Fibroblast of the conjunctiva (primary cell): ENCODE results near the gene CLK3.

Source experiments
- DNase-seq: peaks from one replicate; pipeline ENCODE4 v3.0.0-alpha.2; 2010; ENCODE audit warnings: low read depth

CLK3 gene

DNA sequence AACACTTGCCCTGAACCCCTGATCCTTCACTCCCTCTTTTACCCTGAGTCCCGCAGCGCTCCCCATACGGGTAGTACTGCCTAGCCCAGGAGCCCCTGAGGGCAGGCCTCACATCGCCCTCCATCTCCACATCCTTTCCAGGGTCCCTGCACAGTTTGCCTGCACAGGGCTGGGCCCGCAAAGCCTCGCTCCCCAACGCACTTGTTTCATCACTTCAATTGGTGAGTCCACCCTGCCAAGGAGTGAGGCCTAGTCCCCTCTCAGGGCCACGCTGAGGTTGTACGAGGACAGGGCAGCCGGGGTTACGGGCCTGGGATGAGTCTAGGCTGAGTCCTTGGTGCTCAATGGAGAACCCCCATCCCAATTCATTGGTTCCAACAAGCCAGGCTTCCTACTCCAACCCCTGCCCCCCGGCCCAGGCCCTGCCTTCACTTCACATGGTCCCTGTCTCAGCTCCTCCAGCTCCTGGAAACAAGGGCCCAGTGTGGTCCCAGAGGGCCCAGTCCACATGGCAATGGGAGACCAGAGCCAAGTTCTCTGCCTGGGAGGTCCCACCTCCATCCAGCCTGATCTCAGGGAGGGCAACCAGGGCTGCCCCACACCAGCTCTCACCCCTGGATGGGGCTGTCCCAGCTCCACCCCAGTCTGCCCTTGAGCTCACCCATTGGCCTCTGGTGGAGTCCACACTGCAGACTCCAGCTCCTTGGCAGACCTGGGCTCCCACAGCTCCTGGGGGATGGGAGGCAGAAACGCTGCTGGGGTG is 12.4 kb upstream of the CLK3 start:
- DNase-seq, result no peak

DNA sequence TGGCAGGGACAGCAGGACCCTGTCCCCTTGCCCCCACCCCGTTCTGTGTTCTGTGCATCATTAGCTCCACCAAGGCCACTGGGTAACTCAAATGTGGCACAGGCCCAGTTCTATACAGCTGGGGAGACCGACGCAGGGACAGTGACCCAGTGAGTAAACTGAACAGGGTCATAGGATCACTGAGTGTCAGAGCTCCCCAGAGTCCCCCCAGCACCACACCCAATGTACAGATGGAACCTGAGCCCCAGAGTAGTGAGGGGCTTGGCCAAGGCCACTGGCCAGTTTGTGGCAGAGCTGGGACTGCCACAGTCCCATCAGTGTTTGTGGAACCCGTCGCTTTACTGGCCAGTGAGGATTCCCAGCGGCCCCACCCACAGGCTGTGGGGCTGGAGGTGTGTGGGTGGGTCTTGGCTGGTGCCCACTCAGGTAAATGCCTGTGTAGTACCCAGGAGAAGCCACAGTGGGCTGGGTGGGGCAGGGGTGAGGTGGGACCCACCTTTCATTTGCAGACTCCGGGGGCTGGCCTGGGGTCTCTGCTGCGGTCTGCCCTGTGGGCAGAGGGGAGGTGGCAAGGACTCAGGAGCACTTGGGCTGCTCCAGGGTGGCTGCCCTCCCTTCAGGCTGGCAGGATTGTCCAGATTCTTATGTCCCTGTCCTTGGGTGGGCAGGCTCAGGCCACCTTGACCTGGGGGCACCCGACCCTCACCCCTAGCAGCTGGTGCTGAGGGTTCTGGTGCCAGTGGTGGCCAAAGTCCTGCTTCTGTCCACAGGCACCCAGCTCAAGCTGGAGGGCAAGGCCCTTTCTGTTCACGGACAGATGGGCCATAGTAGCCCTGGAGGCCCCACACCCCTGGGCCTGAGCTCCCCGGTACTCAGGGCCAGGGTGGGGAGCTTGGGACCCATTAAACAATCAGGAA is 11.6 kb upstream of the CLK3 start:
- no peak for DNase-seq

DNA sequence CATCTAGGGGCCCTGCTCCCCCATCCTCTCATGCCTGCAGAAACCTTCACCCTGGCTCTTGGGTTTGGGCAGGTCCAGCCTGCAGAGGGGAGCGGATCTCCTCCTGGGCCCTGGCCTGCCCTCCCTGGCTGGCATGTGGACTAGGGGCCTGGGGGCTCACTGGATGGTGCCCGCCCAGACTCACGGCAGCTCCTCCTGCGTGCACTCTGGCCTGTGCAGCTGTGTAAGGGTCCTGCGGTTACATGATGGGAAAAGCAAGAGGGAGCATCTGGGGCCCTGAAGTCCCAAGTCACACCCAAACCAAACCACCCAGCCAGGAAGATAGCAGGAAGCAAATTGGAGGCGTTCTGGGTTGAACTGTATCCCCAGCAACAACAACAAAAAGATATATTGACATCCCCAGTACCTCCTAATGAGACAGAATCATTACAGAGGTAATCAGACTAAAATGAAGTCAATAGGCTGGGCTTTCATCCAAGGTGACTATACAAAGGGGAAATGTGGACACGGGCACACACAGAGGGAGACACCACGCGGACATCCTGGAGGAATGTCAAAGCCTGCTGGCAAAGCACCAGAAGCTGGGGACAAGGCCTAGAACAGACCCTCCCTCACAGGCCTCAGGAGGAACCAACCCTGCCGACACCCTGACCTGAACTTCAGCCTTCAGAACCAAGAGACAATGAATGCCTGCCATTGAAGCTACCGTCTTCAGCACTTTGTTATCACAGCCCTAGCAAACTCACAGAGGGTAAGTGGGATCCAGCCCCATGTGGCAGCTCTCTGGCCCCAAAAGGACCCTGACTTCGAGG is 10.4 kb upstream of the CLK3 start:
- DNase-seq, result no peak

DNA sequence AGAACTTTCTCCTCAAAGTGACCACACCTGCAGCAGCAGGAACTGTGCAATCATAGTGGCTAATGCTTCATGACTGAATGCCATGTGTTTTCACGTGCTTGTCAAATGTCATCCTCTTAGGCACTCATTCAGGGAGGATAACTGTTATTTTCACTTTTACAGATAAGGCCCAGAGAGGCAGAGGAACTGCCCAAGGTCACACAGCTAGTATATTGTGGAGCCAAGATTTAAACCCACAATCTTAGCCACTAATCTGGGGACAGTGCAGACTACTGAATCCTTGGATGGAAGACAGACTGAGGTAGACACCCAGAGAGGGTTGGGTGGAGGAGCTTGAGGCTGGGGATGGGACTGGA is 9.9 kb upstream of the CLK3 start:
- no peak for DNase-seq

DNA sequence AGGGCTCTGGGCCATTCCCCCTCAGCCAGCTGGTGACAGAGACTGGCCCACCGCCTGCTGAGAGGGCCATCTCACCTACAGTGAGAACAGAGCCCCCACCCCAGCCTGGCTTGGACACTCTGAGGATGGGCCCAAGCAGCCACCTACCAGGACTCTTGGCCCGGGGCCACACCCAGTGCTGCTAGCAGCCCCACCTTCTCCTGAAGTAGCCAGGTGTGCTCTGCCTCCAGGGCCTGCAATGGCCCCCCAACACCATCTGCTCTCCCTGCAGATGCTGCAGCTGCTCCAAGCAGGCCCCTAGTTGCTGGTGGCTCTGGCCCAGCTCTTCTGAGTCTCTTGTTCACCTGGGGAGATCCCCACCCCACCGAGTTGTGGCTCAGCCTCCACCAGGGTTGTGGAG is 6.8 kb upstream of the CLK3 start:
- no peak for DNase-seq

DNA sequence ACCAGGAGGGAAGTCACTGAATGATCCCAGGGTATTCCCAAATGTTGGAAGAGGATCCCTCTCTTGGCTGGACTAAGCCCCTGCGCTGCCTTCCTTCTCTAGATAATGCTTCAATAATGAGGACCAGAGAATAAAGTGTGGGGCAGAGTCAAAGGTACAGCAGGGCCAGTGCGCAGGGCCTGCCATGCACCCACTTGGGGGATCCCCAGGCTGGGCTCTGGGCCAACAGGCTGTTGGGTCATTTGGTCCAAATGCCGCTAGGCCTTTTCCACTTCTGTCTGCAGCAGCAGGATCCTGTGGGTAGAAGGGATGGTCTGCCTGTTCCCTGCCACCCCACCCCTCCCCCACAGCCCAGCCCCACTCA is 5.7 kb upstream of the CLK3 start:
- no peak for DNase-seq

DNA sequence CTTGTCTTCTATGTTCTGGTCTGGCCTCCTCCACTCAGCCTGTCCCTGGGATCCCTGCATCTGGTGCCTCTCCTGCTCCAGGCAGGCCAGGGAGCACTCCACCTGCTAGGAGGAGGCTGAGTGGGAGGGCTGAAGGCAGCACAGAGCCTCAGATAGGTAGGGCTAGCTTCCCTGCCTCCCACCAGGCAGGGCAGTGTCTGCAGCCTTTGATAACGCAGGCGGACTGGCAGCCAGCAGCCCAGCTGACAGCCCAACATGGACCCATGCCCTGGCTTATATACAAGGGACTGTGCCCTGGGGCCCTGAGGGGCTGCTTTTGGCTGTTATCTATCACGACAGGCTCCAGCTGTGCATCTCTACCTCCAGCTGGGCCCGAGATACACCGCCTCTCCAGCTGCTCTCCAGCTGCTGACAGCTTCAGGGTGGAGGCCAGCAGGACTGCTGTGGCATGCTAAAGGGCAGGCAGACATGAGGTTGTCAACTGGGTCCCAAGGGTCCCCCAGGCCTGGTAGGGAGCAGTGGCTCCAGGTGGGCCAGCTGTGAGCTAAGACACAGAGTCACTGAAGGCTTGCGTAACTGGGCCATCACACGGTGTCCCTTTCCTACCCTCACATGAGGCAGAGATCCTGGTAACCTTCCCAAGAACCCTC is 5.2 kb upstream of the CLK3 start:
- no peak for DNase-seq

DNA sequence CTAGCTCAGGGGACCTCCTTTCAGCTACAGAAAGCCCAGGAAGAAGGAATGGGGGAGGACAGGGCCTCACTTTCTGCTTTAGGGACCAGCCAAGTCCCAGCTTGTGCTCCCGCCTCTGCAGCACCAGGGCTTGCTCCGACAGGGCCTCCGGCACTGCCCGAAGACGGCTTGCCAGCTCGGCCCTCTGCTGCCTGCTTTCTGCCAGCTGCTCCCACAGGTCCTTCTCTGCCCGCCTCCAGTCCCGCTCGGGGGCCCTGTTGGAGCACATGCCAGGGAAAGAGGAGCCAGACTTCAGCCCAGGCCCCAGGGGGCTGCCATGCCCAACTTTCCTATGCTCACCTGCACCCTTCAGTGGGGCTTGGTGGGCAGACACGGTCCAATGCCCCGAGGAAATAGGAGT is 4.3 kb upstream of the CLK3 start:
- DNase-seq, result no peak

DNA sequence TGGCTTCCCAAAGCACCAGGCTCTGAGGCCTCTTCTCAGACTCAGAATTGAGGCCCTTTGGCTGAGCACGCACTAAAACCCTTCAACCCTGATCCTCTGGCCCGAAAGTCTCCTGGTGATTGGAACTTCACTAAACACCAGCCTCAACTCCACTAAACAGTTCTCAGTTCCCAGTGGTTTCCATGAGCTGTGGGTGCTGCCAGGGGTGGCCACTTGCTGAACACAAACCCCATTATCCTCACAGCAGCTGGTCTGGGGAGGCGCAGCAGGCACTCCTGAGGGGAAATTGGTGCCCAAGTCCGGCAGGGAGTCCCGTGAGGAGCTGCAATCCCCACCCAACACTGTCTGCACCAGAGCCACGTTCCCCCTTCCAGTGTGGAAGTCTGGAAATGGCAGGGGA is 3.8 kb upstream of the CLK3 start:
- no peak for DNase-seq

DNA sequence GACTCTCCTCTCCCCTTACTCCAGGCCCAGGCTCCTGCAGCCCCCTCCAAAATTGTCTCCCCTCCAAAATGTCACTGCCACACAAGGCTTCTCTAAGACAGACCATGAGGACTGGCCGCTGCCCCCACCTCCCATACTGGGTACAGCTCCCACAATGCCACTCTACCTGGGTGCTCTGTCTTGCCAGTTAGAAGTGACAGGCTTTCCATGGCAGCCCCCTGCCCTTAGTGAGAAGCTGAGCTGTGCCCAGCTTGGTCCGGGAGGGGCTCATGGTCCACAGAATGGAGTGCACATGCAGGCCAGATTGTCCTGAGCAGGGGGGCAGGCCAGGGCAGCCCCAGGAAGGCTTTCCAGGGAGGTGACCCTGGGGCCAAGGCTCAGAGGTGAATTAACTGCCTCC is 3.0 kb upstream of the CLK3 start:
- no peak for DNase-seq

DNA sequence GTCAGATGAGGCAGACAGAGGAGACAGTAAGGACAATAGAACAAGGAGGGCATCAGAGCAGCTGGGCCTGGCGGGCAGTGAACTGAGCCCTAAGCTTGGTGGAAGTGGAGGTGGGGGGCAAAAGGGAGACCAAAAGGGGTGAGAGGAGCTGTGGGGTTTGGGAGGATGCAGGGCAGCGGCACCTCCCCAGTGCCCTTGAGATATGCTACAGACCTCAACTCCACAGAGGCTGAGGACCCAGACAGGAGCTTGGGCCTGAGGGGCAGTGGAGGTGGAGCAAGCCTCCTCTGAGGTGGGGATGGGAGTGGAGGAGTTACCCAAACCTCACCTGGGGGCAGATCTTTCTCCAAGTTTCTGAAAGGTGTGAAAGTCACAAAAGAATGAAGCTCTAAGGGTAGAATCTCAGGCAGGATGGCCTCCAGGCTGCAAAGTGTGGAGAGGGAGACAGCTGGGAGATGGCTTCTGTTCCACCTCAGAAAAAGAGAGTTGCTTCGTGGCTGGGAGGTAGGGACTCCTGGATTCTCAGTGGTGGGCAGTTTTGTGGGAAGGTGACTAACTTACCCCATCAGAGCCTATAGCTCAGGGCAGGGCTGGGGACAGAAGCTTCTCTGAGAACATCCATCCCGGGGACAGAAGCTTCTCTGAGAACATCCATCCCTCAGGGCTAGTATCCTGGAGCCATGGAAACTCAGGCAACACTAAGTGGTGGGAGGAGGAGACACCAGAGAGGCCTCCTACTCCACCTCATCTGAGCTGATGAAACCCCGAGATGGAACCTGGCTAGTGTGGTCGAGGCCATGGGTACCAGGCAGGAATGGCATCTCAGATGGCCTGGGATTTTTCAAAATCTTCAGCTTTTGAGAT is 2.3 kb upstream of the CLK3 start:
- no peak for DNase-seq

DNA sequence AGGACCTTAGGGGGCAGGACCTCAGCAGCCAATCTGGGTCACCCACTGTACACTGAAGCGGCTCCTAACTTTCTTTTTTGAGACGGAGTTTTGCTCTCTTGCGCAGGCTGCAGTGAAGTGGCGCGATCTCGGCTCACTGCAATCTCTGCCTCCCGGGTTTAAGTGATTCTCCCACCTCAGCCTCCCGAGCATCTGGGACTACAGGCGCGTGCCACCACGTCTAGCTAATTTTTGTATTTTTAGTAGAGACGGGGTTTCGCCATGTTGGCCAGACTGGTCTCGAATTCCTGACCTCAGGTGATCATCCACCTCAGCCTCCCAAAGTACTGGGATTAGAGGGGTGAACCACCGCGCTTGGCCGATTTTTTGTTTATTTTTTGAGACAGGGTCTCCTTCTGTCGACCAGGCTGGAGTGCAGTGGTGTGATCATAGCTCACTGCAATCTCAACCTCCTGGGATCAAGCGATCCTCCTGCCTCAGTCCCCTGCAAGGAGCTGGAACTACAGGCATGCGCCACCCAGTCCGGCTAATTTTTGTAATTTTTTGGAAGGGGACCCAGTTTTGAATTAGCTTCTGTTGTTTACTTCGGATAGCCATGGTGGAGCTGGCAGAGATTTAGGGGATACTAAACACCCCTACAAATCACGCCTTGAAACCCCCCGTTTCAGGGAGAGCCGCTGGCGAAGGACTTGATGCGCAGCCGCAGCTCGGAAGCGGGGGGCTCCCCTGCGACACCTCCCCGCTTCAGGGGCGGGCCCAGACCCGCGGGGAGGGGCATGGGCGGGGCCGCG is 1.5 kb upstream of the CLK3 start:
- DNase-seq, result no peak

DNA sequence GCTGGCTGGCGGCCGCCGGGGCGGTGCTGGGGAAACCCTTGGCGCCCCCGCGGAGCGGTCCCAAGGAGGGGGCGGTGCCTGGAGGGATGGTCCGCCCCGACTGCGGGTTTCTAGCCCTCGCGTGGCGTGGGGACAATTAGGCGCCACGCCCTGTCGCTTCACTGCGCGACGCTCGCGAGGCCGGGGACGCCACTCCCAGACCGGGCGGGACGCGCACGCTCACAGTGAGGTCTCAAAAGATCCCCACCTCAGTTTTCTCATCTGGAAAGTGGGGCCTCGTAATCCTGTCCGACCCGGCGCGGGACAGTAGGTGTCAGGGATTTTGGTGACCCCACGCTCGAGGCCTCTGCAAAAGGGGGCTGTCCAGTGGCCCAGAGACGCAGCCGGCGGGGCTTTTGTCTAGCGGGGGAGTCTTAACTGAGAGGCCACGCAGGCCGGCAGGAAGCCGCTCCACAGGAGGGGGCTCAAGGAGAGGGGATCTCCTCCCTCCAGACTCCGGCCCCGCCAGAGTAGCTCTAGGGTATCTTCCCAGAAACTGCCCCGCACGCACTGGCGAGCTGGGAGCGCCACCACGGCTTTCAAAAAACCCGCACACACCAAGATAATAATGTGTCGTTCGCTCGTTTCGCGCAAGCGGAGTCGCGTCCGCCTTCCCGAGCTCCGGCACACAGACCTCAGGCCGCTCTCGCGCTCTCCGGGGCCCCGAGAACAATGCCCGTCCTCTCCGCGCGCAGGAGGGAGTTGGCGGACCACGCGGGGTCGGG is 710 bp upstream of the CLK3 start:
- DNase-seq, result peak; percentile 43

DNA sequence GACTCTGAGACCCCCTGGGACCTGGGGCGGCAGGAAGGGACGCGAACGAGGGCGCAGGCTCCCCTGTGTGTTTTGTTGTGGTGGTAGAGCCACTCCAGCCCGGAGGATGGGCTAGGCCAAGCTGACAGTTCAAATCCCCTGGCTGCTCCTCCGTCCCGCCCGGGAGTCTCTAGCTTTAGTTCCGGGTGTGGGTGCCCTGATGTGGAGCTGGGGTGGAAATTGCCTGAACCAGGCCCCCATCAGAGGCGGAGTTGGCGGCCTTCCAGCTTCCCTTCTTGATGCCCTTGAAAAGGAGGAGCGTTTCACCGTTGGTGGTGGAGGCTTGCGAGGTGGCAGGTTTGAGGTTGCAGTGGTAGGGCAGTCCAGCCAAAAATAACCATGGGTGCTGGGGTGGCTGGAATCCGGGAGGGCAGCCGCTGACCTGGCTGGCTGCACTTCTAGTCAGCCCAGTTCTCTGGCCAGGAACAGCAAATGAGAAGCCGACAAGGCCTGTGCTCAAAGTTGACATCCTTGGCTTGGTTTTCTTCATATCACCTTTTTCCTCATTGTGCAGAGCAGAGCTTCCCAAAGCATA is 817 bp downstream of the CLK3 start:
- peak; percentile 20 for DNase-seq

DNA sequence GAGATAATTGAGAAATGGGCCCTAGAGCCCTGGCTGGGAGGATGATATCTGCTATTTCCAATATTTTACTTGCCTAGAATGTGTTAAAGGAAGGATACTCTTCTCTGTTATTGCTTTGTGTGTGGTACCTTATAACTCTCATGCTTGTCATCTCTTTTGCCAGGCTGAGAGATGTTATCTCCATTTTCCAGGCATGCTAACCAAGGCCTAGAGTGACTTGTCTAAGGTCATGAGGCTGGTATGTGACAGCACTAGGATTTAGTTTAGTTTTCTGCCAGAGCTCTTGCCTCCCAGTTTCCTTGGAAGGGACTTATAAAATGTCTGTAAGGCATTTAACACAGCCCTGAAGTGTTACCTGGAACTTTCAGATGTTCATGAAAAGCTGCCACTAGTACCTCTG is 1.4 kb downstream of the CLK3 start:
- DNase-seq, result no peak

DNA sequence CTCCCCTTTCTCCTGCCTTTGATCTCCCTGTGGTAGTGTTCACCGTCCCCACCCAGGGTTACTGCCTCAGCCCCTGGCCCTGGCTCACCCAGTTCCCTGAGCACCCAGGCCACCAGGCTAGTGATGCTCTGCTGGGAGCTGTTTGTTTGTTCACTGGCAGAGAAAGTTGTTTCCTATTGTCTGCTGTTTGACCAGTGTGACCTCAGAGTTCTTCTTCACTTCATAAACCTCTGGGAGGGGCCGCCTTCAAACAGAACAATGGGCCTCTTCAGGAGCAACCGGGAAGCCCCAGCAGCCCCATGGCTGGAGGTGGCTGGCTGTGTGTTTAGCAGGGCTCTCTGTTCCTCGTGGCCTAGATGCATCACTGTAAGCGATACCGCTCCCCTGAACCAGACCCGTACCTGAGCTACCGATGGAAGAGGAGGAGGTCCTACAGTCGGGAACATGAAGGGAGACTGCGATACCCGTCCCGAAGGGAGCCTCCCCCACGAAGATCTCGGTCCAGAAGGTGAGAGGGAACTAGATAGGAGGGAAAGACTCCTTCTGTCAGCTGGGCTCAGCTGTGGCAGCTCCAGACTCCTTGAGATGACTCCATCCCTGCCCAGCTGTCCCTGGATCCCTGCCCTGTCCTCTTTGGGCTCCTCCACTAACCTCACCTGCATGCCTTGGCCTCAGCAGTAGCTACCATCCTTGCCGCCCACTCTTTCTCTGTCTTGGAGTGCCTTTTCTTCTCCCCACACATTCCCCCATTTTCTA is 3.4 kb downstream of the CLK3 start:
- DNase-seq, result no peak

DNA sequence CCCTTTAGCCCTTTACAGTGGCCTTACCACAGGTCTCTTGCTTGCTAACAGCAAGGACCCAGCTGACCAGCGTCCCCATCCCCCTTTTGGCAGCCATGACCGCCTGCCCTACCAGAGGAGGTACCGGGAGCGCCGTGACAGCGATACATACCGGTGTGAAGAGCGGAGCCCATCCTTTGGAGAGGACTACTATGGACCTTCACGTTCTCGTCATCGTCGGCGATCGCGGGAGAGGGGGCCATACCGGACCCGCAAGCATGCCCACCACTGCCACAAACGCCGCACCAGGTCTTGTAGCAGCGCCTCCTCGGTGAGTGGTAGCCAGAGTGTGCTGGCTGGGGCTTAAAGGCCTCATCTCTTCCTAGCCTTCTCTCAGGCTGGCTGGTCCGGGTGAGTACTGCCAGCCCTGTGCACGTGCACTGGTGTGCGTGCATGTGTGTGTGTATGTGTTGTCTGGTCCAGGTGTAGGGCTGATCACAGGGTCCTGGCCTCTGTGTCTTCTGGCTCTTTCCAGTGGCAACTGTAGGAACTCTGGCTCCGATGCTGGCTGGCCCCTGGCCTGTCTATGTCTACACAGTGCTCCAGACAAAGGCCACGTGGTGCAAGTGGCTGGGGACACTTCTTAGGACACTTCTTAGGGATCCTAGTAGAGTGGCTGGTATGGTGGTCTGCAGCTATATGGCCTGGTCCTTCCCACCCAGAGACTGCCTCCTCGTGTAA is 4.4 kb downstream of the CLK3 start:
- DNase-seq, result no peak
